ENCODE measurements around the gene PRRC2B.
"Not testable (repeated sequence)": the region's sequence is repeated elsewhere in the genome, so short reads cannot be mapped to it uniquely, and the experiment has no call there.

The PRRC2B gene

GRCh38 chr9:131391020-131391419, 2.9 kb upstream of the PRRC2B start:
- TF ChIP-seq CTCF (IDR thresholded peaks at IDR 0.05): no peak
- Histone ChIP-seq H3K4me3 (no peak overlapping the region), H3K27ac (no peak overlapping the region)
- no peak for DNase-seq (ENCODE audit: low spot score)

- Histone ChIP-seq H3K27ac (no peak overlapping the region), H3K4me3 (no peak overlapping the region)
- DNase-seq (ENCODE audit: low spot score): no peak
- no peak for TF ChIP-seq CTCF (IDR thresholded peaks at IDR 0.05)
Observed at GRCh38 chr9:131391504-131391903, 2.4 kb upstream of the PRRC2B start.

GRCh38 chr9:131394464-131395156, 724 bp downstream of the PRRC2B start:
- peak overlapping the region; percentile 93 for H3K4me3 ChIP-seq
- no peak for DNase-seq (ENCODE audit: low spot score)
- H3K27ac ChIP-seq: peak overlapping the region; percentile 95 to 99
- no peak for TF ChIP-seq CTCF (IDR thresholded peaks at IDR 0.05)

GRCh38 chr9:131395157-131396098, 1.5 kb downstream of the PRRC2B start:
- DNase-seq (ENCODE audit: low spot score): no peak
- H3K4me3 ChIP-seq: peak overlapping the region; percentile 93
- H3K27ac ChIP-seq: peak overlapping the region; percentile 95 to 99
- no peak for TF ChIP-seq CTCF (IDR thresholded peaks at IDR 0.05)

DNA sequence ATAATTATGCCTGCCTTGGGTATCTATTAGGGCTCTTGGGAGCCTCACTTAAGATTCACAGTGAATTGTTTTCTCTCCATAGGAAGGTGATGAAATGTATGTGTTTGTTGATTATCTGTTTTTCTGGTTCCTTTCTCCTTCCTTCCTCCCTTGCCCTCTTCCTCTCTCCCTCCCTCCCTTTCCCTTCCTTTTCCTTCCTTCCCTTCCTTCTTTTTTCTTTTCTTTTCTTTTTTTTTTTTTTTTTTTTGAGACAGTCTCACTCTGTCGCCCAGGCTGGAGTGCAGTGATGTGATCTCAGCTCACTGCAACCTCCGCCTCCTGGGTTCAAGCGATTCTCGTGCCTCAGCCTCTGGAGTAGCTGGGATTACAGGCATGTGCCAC, 2.2 kb downstream of the PRRC2B start:
- H3K4me3 ChIP-seq: peak overlapping the region; percentile 93
- not testable (repeated sequence) for DNase-seq (ENCODE audit: low spot score)
- peak overlapping the region; percentile 95 to 99 for H3K27ac ChIP-seq

DNA sequence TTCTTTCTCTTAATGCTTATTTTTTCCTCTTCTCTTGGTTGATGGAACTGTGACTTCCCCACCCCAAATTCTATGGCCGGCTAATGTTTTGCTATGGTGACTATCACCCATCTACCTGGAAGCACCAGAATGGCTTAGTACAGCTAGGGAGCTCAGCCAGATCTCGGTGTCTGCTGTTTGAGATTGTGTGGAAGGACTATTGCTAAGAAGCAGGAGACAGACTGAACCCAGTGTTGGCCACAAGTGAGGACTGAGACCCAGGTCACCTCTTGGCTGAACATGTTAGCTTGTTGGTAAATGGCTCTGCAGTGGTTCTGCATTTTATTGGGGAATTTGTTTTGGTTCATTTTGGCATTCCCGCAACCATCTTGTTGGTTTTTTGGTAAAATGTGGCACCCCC, 2.7 kb downstream of the PRRC2B start:
- peak overlapping the region; percentile 63 to 95 for H3K27ac ChIP-seq
- TF ChIP-seq CTCF (IDR thresholded peaks at IDR 0.05): no peak
- H3K4me3 ChIP-seq: peak overlapping the region; percentile 52
- DNase-seq (ENCODE audit: low spot score): no peak

DNA sequence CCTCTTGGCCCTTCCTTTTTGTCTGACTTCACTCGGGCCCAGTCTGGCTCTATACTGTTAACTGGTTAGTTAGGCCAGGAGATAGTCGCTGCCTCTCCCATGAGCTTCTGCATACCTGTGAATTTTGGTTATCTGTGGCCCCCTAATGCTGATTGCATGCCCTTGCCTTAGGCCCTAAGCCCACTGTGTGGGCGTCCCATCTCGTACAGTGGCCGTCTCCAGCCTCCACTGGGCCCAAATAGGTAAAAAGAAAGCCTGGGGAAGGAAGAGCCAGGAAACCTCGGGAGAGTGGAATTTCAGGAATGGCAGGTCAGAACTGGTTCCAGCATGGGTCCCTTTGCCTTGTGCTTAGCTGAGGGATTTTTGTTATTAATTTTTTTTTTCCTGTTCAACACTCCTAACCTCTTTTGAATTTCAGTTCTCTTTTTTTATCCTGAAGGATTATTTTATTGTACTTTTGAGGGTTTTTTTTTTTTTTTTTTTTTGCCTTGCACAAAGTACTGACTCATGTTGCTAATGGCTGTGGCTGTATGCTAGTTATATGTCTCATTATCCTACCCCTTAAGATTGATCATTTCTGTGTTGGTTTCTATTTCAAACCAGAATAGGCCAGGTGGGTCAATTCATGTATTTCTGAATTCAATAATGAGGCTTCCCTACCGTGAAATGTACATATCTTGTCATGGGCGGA, 3.4 kb downstream of the PRRC2B start:
- no peak for TF ChIP-seq CTCF (IDR thresholded peaks at IDR 0.05)
- Histone ChIP-seq H3K4me3 (peak overlapping the region; percentile 52), H3K27ac (peak overlapping the region; percentile 63 to 95)
- no peak for DNase-seq (ENCODE audit: low spot score)
